Neural cell (in vitro differentiated cells): Measurements from ENCODE around the gene SPATA32. TPM values are rescaled to one million over a fixed set of nuclear protein-coding genes. Genes with fewer than 3 reads are reported as not detected.

Experiments
- H2AFZ ChIP-seq: fragments of 200-600, 300-800 bp; sonication (generic), shearing (Covaris generic); 2 replicates; pipeline ENCODE4 v1.6.0; 2014; ENCODE audit warnings: low read depth, mild to moderate bottlenecking, antibody characterized with exemption, low read length, moderate library complexity
- H3F3A ChIP-seq: fragments of 200-600 bp; shearing (Covaris generic); 2 replicates; pipeline ENCODE4 v1.6.1; 2016; ENCODE audit warnings: mild to moderate bottlenecking, moderate library complexity, mixed read lengths, antibody characterized with exemption, low read length; ENCODE audit not compliant: insufficient read depth, poor library complexity, severe bottlenecking
- H3K27ac ChIP-seq: fragments of 200-600, 300-800 bp; sonication (generic), shearing (Covaris generic); 2 replicates; pipeline ENCODE4 v1.5.1; 2014; ENCODE audit warnings: mild to moderate bottlenecking, low read length, moderate library complexity
- H3K27me3 ChIP-seq: fragments of 300-800, 200-600 bp; sonication (generic), shearing (Covaris generic); 2 replicates; pipeline ENCODE4 v1.6.0; 2014; ENCODE audit warnings: mild to moderate bottlenecking, low read depth, low read length, moderate library complexity; ENCODE audit not compliant: insufficient read depth
- H3K36me3 ChIP-seq: fragments of 300-800, 200-600 bp; sonication (generic), shearing (Covaris generic); 2 replicates; pipeline ENCODE4 v1.5.1; 2014; ENCODE audit warnings: mild to moderate bottlenecking, antibody characterized with exemption, low read length, moderate library complexity; ENCODE audit not compliant: insufficient read depth
- H3K4me2 ChIP-seq: fragments of 300-800, 200-600 bp; sonication (generic), shearing (Covaris generic); 2 replicates; pipeline ENCODE4 v1.6.0; 2014; ENCODE audit warnings: mild to moderate bottlenecking, low read length
- H3K4me3 ChIP-seq: fragments of 300-800, 200-600 bp; sonication (generic), shearing (Covaris generic); 2 replicates; pipeline ENCODE4 v1.5.1; 2014; ENCODE audit warnings: mild to moderate bottlenecking, low read length, moderate library complexity
- H3K79me2 ChIP-seq: fragments of 200-600 bp; shearing (Covaris generic); replicated peaks from 2 replicates; pipeline ENCODE4 v1.6.0; 2014; ENCODE audit warnings: mild to moderate bottlenecking, low read length, moderate library complexity; ENCODE audit not compliant: insufficient read depth
- H3K9ac ChIP-seq: fragments of 300-800, 200-600 bp; sonication (generic), shearing (Covaris generic); 2 replicates; pipeline ENCODE4 v1.6.1; 2016; ENCODE audit warnings: mild to moderate bottlenecking, low read length, mixed read lengths
- H3K9me2 ChIP-seq: fragments of 200-600 bp; shearing (Covaris generic); 2 replicates; pipeline ENCODE4 v1.6.1; 2016; ENCODE audit warnings: mild to moderate bottlenecking, low read length, mixed read lengths; ENCODE audit not compliant: insufficient read depth
- H3K9me3 ChIP-seq: fragments of 200-600, 300-800 bp; sonication (generic), shearing (Covaris generic); 2 replicates; pipeline ENCODE4 v1.6.1; 2016; ENCODE audit warnings: mild to moderate bottlenecking, mixed run types, low read length, moderate library complexity, mixed read lengths
- H4K20me1 ChIP-seq: fragments of 200-600 bp; shearing (Covaris generic); 2 replicates; pipeline ENCODE4 v1.6.1; 2016; ENCODE audit warnings: mild to moderate bottlenecking, mixed run types; ENCODE audit not compliant: insufficient read depth
- CTCF ChIP-seq: fragments of 450-650 bp; IDR thresholded peaks from 2 replicates; pipeline ENCODE4 v1.5.1; 2014; ENCODE audit warnings: antibody characterized with exemption, mild to moderate bottlenecking, moderate library complexity; ENCODE audit not compliant: poor library complexity, severe bottlenecking
- EP300 ChIP-seq: fragments of 450-650 bp; conservative IDR thresholded peaks from 2 replicates; pipeline ENCODE4 v1.6.1; 2014; ENCODE audit warnings: antibody characterized with exemption, mild to moderate bottlenecking, moderate library complexity; ENCODE audit not compliant: poor library complexity, severe bottlenecking
- EZH2 ChIP-seq: fragments of 200-600, 300-800 bp; shearing (Covaris generic), sonication (generic); IDR thresholded peaks from 2 replicates; pipeline ENCODE4 v1.6.1; 2014; ENCODE audit warnings: antibody characterized with exemption, low read length, borderline replicate concordance, mild to moderate bottlenecking; ENCODE audit not compliant: insufficient read depth, poor library complexity, severe bottlenecking
- MXI1 ChIP-seq: fragments of 450-650 bp; conservative IDR thresholded peaks from 2 replicates; pipeline ENCODE4 v1.6.1; 2014; ENCODE audit warnings: antibody characterized with exemption, mild to moderate bottlenecking; ENCODE audit not compliant: poor library complexity, severe bottlenecking
- POLR2AphosphoS5 ChIP-seq: IDR thresholded peaks from 2 replicates; pipeline ENCODE4 v1.6.1; 2012
- RAD21 ChIP-seq: fragments of 450-650 bp; conservative IDR thresholded peaks from 2 replicates; pipeline ENCODE4 v1.6.1; 2014; ENCODE audit warnings: antibody characterized with exemption, mild to moderate bottlenecking, moderate library complexity
- REST ChIP-seq: IDR thresholded peaks from 2 replicates; pipeline ENCODE4 v1.6.1; 2012; ENCODE audit warnings: borderline replicate concordance
- SMC3 ChIP-seq: fragments of 450-650 bp; conservative IDR thresholded peaks from 2 replicates; pipeline ENCODE4 v1.6.1; 2014; ENCODE audit warnings: antibody characterized with exemption, mild to moderate bottlenecking, moderate library complexity; ENCODE audit not compliant: poor library complexity
- TAF1 ChIP-seq: IDR thresholded peaks from 2 replicates; pipeline ENCODE4 v1.6.1; 2012; ENCODE audit warnings: low read depth
- polyA plus RNA-seq: library from polyadenylated mRNA; depleted of rRNA; stranded (reverse); fragments of >200 nt; gene quantifications from 2 replicates; pipeline ENCODE4 v1.2.3, GENCODE V29; 2014

The SPATA32 gene
- polyA plus RNA-seq, 1 donor from 2014 or later = not detected

GRCh38 chr17:45277216-45277849 lies 15.4 kb upstream of the SPATA32 start:
- TF ChIP-seq TAF1 = no peak
- TF ChIP-seq EZH2 = no peak
- peak; percentile 87 for TF ChIP-seq CTCF
- no peak for TF ChIP-seq POLR2AphosphoS5
- TF ChIP-seq REST = no peak
- TF ChIP-seq MXI1 = no peak
- peak; percentile 96 for TF ChIP-seq SMC3
- no peak for TF ChIP-seq EP300
- TF ChIP-seq RAD21 = peak; percentile 84
- Histone ChIP-seq H3K9me2 (no peaks in the 10 kb centered on the region), H4K20me1 (no peaks in the 10 kb centered on the region), H3K27ac (no peak overlapping the region), H3K27me3 (no peaks in the 10 kb centered on the region), H3F3A (peaks cover 4% of the 10 kb centered on the region), H3K9me3 (no peaks in the 10 kb centered on the region), H3K4me3 (no peak overlapping the region), H3K9ac (no peak overlapping the region), H3K4me2 (no peak overlapping the region), H3K36me3 (no peaks in the 10 kb centered on the region), H2AFZ (no peak overlapping the region), H3K79me2 (no peaks in the 10 kb centered on the region)

GRCh38 chr17:45276031-45276430 lies 14.1 kb upstream of the SPATA32 start:
- TF ChIP-seq EZH2 = no peak
- no peak overlapping the region for H3K4me3 ChIP-seq
- no peaks in the 10 kb centered on the region for H3K36me3 ChIP-seq
- no peak overlapping the region for H3K27ac ChIP-seq
- no peaks in the 10 kb centered on the region for H4K20me1 ChIP-seq
- no peaks in the 10 kb centered on the region for H3K27me3 ChIP-seq
- H3F3A ChIP-seq = peaks cover 4% of the 10 kb centered on the region
- H3K79me2 ChIP-seq = no peaks in the 10 kb centered on the region
- no peaks in the 10 kb centered on the region for H3K9me3 ChIP-seq
- no peaks in the 10 kb centered on the region for H3K9me2 ChIP-seq
- no peak overlapping the region for H2AFZ ChIP-seq
- no peak overlapping the region for H3K9ac ChIP-seq
- no peak overlapping the region for H3K4me2 ChIP-seq
